ENCODE results near the gene TNPO3.

The TNPO3 gene

DNA sequence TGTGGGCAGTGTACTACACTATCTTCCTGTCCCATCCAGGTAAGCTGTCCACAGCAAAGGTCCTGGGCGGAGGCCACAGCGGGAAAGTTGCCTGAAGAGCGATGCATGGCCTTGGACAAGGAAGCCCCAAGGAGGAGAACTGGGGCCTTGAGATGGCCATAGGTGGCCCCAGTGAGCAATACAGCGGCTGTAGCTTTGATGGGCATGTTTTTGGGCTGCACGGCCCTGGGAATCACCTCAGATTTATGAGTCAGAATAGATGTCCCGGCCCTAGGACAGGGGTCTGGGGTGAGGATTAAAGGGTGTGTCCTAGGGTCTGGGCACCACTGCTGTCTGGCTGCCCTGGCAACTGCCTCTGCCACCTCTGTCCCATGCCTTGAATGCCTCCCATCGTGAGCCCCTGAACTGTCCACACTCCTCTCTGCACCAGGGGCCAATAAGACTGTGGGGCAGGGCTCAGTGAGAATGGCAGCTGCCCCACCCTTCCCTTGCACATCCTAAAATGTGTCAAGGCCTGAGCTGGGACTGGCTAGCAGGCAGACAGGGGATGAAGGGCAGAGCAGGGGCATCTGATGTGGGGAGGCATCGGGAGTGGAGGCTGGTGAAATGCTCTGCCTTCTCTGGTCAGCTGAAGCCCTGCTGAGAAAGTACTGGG lies 126.6 kb downstream of the TNPO3 start:
- no peak overlapping the region for H3K4me3 ChIP-seq (ENCODE audit: low read length)
- TF ChIP-seq ZNF274 (IDR thresholded peaks at IDR 0.05; ENCODE audit: low read depth, low read length) = no peak

DNA sequence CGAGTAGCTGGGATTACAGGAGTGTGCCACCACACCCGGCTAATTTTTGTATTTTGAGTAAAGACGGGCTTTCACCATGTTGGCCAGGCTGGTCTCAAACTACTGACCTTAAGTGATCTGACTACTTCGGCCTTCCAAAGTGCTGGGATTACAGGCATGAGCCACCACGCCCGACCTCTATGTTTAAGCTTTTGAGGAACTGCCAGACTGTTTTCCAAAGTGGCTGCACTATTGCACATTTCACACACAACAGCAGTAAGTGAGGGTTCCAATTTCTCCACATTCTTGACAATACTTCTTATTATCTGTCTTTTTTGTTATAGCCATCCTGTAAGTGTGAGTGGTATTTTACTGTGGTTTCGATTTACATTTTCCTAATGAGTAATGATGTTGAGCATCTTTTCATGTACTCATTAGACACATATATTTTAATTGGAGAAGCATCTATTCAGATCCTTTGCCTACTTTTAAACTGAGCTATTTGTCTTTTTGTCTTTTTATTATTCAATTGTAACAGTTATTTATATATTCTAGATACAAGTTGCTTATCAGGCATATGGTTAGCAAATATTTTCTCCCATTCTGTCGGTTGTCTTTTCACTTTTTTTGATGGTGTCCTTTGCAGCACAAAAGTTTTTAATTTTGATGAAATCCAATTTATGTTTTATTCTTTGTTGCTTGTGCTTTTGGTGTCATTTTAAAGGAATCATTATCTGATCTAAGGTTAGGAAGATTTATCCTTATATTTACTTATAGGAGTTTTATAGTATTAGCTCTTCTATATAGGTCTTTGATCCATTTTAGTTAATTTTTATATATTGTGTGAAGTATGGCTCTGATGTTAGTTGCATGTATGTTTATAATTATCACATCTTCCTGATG lies 130.0 kb downstream of the TNPO3 start:
- no peak overlapping the region for H3K4me3 ChIP-seq (ENCODE audit: low read length)
- TF ChIP-seq ZNF274 (IDR thresholded peaks at IDR 0.05; ENCODE audit: low read depth, low read length) = no peak

DNA sequence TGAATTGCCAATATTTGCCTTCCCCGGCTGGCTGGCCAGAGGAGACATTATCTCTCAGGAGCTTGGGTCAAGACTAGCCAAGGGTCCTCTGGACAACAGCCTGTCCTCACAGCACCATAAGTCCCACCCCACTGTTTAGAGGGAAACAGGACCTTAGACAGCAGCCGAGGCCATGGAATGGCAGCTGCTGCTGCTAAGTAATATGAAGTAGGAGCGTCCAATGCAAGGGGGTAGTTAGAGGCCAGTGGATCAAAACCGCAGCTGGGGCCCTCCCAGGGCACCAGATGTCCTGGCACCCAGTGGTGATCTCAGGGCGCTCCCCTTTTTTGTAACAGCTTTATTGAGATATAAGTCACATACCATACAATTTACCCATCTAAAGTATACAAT lies 131.5 kb downstream of the TNPO3 start:
- no peak for TF ChIP-seq ZNF274 (IDR thresholded peaks at IDR 0.05; ENCODE audit: low read depth, low read length)

DNA sequence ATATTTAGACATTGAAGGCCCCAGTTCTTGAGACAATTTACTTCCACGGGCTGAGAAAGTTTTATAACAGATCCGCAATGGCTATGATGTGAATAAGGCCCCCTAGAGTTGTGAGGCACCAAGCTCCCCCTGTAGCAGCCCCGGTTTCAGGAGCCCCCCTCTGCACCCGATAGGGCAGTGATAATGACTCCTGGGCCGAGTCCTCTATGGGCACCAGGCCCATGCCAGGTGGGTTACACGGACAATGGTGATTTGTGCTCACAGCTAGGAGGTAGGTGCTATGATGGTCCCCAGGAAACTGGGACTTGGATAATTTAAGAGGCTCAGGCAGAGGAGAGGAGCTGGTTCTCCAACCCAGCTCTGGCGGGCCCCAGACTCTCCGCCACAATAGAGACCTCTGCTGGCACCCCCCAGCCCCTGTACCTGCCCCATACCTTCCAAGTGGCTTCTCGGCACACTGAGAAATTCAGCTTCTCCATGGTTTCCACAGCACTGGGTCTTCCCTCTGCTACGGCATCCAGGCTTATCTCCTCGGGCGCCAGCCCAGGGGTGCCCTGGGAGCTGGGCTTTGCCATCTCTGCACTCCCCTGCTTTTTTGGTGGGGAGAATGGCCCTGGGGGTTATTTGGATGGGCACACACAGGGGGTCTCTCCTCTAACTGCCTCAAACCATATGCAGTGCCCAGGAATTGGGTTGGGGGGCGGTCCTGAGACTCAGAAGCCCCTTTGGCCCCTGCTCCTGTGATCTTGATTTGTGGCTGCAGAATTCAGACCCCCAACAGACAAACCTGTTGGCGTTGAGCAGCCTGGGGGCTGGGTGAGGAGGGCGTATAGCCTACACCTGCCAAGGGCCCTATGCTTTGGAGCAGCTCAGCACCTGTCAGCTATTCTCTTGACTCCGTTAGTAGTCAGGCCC lies 132.2 kb downstream of the TNPO3 start:
- no peak for TF ChIP-seq ZNF274 (IDR thresholded peaks at IDR 0.05; ENCODE audit: low read depth, low read length)
- no peak overlapping the region for H3K4me3 ChIP-seq (ENCODE audit: low read length)

More for the DNA sequence above, 131.5 kb downstream of the TNPO3 start:
- H3K4me3 ChIP-seq (ENCODE audit: low read length) = no peak overlapping the region

DNA sequence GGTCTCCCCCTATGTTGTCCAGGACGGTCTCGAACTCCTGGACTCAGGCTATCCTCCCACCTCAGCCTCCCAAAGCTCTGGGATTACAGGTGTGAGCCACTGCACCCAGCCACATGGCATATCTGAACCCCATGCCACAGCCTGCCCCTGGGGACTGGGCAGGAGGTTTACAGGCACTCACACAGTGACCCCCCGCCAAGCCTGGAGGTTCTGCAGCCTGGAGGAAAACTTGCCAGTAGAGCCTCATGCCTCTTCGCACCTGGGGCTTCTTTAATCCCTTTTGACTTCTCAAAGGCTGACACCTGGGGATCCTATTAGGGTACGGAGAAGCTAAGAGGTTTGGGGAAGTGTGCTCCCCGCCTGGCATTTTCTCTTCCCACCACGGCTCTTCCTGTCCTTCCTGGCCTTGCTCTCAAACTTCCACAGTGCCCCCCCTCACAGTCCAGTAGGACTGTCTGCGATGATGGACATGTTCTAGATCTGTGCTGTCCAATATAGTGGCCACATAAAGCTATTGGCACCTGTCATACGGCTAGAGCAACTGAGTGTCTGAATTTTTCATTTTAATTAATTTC lies 133.0 kb downstream of the TNPO3 start:
- TF ChIP-seq ZNF274 (IDR thresholded peaks at IDR 0.05; ENCODE audit: low read depth, low read length) = no peak
- no peak overlapping the region for H3K4me3 ChIP-seq (ENCODE audit: low read length)

DNA sequence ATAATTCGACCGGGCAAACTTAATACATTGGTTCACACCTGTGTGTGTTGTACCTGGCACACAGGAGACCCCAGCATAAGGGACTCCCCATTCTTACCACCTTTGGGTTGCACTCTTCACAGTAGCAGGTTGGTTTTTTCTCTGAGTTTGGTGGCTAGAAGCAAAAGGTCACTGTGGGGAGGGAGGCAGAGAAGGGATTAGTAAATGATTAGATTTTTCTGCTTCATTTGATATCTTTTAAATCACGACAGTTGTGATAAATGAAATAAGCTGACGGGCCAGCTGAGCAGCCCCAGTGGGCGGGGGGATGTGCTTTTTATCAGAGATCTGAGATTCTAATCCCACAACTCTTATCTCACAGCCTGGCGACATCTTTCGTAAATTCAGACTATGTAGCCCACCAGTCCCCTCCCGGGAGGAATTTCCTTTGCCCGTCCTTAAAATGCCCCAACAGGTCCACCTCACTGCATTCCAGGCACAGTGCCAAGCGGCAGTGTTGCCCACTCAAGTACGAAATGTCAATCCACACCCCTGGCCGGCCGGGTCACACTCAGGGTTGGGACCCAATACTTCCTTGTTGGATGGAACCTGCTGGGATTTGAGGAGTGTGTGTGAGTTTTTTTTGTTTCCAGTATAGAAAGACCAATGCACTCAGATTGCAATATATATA lies 133.9 kb downstream of the TNPO3 start:
- no peak for TF ChIP-seq ZNF274 (IDR thresholded peaks at IDR 0.05; ENCODE audit: low read depth, low read length)
- H3K4me3 ChIP-seq (ENCODE audit: low read length) = no peak overlapping the region

DNA sequence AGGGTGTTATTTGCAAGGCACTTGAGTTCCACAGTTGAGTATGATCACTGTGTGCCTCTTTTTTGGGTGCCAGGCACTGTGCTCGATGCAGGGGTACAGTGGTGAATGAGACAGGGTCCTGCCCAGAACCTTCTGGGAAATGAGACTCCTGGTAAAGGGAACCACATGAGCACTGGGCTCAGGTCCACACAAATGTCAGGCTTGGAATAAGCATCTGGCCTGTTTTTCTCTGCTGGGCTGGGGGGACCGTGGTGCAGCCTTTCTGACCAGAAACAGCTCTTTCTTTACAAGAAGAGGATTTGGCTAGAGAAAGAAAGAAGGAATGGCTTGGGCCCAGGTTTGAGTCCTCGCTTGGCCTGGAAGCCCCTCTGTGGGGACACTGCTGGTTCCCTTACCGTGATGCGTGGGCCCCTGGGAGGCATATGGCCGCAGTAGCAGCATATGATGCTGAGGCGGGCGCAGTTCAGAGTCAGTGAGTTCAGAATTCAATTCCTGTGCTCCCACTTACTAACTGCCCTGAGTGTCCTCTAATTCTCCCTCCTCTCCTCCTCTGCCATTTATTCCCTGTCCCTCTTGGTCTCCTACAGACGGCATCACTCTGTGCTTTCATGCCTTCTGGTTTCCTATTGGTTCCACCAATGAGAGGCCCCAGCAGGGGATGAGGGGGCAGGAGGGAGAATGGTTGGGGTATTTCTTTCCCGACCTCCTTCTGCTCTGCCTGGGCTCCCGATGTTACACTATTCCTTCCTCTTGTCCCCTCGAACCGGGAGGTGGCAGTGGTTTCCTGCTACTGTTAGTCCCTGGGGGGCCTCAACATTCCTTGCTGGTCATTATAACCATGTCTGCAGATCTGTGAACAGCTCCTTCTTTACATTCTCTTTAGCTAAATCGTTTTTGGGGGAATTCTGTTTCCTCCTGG lies 134.8 kb downstream of the TNPO3 start:
- TF ChIP-seq ZNF274 (IDR thresholded peaks at IDR 0.05; ENCODE audit: low read depth, low read length) = no peak
- H3K4me3 ChIP-seq (ENCODE audit: low read length) = no peak overlapping the region

DNA sequence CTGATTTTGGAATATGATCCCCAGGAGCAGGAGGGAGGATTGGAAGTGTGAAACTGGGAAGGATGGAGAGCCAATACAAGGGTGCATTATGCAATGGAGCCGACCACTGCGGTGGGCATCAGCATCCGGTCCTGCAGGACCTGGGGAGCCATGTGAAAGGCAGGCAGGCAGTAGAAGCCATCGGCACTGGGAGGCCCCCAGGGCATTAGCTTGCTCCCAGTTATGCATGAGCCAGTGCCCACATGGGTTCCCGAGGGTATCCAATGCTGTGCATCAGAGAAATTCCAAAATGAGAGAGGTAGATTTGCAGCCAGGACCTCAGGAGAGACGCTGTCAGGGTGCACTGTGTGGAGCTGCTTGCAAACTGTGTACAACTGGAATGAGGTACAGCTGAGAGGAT lies 135.7 kb downstream of the TNPO3 start:
- no peak overlapping the region for H3K4me3 ChIP-seq (ENCODE audit: low read length)
- TF ChIP-seq ZNF274 (IDR thresholded peaks at IDR 0.05; ENCODE audit: low read depth, low read length) = no peak

DNA sequence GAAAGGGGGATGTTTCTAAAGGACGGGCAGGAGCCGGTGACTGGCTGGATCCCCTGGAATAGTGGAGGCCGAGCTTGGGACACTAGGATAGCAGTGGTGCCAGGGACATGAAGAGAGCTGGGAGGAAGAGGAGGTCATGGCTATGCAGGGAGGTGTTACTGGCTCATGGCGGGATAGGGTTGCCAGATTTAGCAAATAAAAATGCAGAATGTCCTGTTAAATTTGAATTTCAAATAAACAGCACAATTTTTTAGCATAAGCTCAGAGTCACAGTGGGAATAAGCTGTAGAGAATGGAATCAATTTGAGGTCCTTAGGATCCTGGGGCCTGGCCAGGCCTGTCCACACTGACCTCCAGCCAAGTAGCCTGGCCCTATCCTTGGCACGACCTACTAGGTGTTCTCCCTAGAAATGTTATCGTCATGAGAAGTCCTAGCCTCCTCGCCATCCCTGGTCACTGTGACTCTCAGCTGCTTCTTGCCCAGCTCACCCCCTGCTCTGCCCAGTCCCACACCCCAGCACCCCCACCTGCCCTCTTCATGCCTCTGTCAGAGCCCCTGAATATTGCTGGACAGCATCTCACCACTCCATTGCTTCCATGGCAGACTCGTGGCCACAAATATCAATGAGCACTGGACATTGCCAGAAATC lies 136.8 kb downstream of the TNPO3 start:
- no peak overlapping the region for H3K4me3 ChIP-seq (ENCODE audit: low read length)
- TF ChIP-seq ZNF274 (IDR thresholded peaks at IDR 0.05; ENCODE audit: low read depth, low read length) = no peak

DNA sequence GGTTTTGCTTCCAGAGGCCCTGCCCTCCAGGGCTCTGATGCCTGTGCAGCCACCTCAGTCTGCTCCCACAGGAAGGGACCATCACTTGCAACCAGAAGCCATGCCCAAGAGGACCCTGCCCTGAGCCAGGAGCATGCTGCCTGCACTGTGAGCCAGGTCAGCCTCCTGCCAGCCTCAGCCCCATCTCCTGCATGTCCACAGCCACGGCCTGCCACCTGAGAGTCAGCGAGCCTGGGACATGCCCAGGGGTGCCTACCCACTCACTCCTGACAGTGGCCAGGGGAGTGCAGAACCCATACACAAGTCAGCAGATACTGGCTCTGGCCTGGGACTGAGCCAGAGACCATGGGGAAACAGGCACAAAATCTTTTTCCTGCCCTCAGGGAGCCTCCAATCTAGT lies 137.8 kb downstream of the TNPO3 start:
- no peak overlapping the region for H3K4me3 ChIP-seq (ENCODE audit: low read length)
- no peak for TF ChIP-seq ZNF274 (IDR thresholded peaks at IDR 0.05; ENCODE audit: low read depth, low read length)

DNA sequence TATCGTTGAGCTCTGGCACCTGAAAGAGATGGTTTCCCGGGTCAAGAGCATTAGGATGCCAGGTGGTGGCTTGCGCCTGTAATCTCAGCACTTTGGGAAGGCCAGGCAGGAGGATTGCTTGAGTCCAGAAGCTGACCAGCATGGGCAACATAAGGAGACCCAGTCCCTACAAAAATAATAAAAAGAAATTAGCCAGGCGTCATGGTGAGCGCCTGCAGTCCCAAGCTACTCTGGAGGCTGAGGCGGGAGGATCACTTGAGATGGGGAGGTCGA lies 138.3 kb downstream of the TNPO3 start:
- no peak overlapping the region for H3K4me3 ChIP-seq (ENCODE audit: low read length)
- no peak for TF ChIP-seq ZNF274 (IDR thresholded peaks at IDR 0.05; ENCODE audit: low read depth, low read length)
